ENCODE results near the gene EMCN.

Gene EMCN

GRCh38 chr4:100424376-100424775 lies 93.4 kb downstream of the EMCN start:
- H2AFZ ChIP-seq (ENCODE audit: low read depth, low read length, severe bottlenecking), result no peak overlapping the region
- no peak overlapping the region for H3K9ac ChIP-seq (ENCODE audit: low read length)
- H3K79me2 ChIP-seq (ENCODE audit: insufficient read depth, low read length), result no peaks in the 10 kb centered on the region
- no peaks in the 10 kb centered on the region for H3K9me2 ChIP-seq (replicated peaks; ENCODE audit: insufficient read depth, low read length)
- no peaks in the 10 kb centered on the region for H3K36me3 ChIP-seq (ENCODE audit: low read length)
- no peak overlapping the region for H3K4me2 ChIP-seq (ENCODE audit: low read depth, low read length, poor library complexity, severe bottlenecking)
- no peak for TF ChIP-seq EZH2phosphoT487 (conservative IDR thresholded peaks at IDR 0.05; ENCODE audit: low read length)
- no peak for TF ChIP-seq CTCF (IDR thresholded peaks at IDR 0.05; ENCODE audit: insufficient read depth, low read length, poor library complexity, severe bottlenecking)
- H3K4me3 ChIP-seq (ENCODE audit: insufficient read depth, low read length, poor library complexity, severe bottlenecking), result no peak overlapping the region
- H3K27ac ChIP-seq (ENCODE audit: low read depth, low read length), result no peak overlapping the region
- no peaks in the 10 kb centered on the region for H3F3A ChIP-seq (ENCODE audit: insufficient read depth)
- no peaks in the 10 kb centered on the region for H4K20me1 ChIP-seq (ENCODE audit: low read depth, low read length)
- no peaks in the 10 kb centered on the region for H3K27me3 ChIP-seq (ENCODE audit: low read length)
- H3K9me3 ChIP-seq (ENCODE audit: insufficient read depth, low read length), result no peaks in the 10 kb centered on the region

- H3K4me2 ChIP-seq (ENCODE audit: low read depth, low read length, poor library complexity, severe bottlenecking), result no peak overlapping the region
- H3K9me3 ChIP-seq (ENCODE audit: insufficient read depth, low read length), result no peaks in the 10 kb centered on the region
- H3K9me2 ChIP-seq (replicated peaks; ENCODE audit: insufficient read depth, low read length), result no peaks in the 10 kb centered on the region
- H3K4me3 ChIP-seq (ENCODE audit: insufficient read depth, low read length, poor library complexity, severe bottlenecking), result no peak overlapping the region
- no peak overlapping the region for H2AFZ ChIP-seq (ENCODE audit: low read depth, low read length, severe bottlenecking)
- H3K27ac ChIP-seq (ENCODE audit: low read depth, low read length), result no peak overlapping the region
- H3K36me3 ChIP-seq (ENCODE audit: low read length), result no peaks in the 10 kb centered on the region
- H3K27me3 ChIP-seq (ENCODE audit: low read length), result no peaks in the 10 kb centered on the region
- H3K79me2 ChIP-seq (ENCODE audit: insufficient read depth, low read length), result no peaks in the 10 kb centered on the region
- no peak overlapping the region for H3K9ac ChIP-seq (ENCODE audit: low read length)
- H3F3A ChIP-seq (ENCODE audit: insufficient read depth), result no peaks in the 10 kb centered on the region
- TF ChIP-seq EZH2phosphoT487 (conservative IDR thresholded peaks at IDR 0.05; ENCODE audit: low read length) (no peak), CTCF (IDR thresholded peaks at IDR 0.05; ENCODE audit: insufficient read depth, low read length, poor library complexity, severe bottlenecking) (no peak)
- no peaks in the 10 kb centered on the region for H4K20me1 ChIP-seq (ENCODE audit: low read depth, low read length)
Measured at GRCh38 chr4:100422894-100423293, 94.9 kb downstream of the EMCN start.

- Histone ChIP-seq H3K27ac (ENCODE audit: low read depth, low read length) (no peak overlapping the region), H3K36me3 (ENCODE audit: low read length) (no peaks in the 10 kb centered on the region), H3K9me3 (ENCODE audit: insufficient read depth, low read length) (no peaks in the 10 kb centered on the region), H3K4me2 (ENCODE audit: low read depth, low read length, poor library complexity, severe bottlenecking) (no peak overlapping the region), H3K9me2 (replicated peaks; ENCODE audit: insufficient read depth, low read length) (no peaks in the 10 kb centered on the region), H3F3A (ENCODE audit: insufficient read depth) (no peaks in the 10 kb centered on the region), H4K20me1 (ENCODE audit: low read depth, low read length) (no peaks in the 10 kb centered on the region), H3K27me3 (ENCODE audit: low read length) (no peaks in the 10 kb centered on the region), H3K9ac (ENCODE audit: low read length) (no peak overlapping the region), H3K4me3 (ENCODE audit: insufficient read depth, low read length, poor library complexity, severe bottlenecking) (no peak overlapping the region), H3K79me2 (ENCODE audit: insufficient read depth, low read length) (no peaks in the 10 kb centered on the region), H2AFZ (ENCODE audit: low read depth, low read length, severe bottlenecking) (no peak overlapping the region)
- TF ChIP-seq EZH2phosphoT487 (conservative IDR thresholded peaks at IDR 0.05; ENCODE audit: low read length) (no peak), CTCF (IDR thresholded peaks at IDR 0.05; ENCODE audit: insufficient read depth, low read length, poor library complexity, severe bottlenecking) (no peak)
Measured at GRCh38 chr4:100421361-100421978, 96.4 kb downstream of the EMCN start.

Data from SU-DHL-6 (cell line).